Measurements from ENCODE around the gene INPP5F. TPM values are rescaled to one million over a fixed set of nuclear protein-coding genes. Genes with fewer than 3 reads are reported as not detected.
"Not testable (repeated sequence)": the region's sequence is repeated elsewhere in the genome, so short reads cannot be mapped to it uniquely, and the experiment has no call there.

The INPP5F gene
- polyA plus RNA-seq, 1 experiment = 22.3 TPM

DNA sequence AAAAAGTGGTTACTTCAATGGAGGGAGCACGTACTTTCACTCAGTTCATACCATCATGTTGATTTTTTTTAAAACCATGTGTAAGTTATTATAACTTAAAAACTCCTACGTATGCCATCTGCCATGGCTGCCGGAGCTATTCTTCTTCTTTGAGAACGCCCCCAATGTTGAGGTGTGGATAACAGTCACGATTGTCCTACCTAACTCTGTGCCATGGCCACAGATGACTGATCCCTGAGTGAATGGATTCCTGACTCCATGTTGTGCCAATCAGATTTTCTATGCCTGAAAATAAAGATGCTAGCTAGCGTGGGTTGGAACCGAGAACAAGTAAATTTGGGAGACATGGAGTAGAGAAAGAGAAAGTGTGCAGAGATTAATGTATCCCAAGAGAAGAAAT, 141.5 kb downstream of the INPP5F start:
- ChIA-PET POLR2A (interaction anchor here (0.5 kb wide), 1 partner anchor 50 kb away, joined by 5 read pairs; no protein-coding TSS in a partner anchor), CTCF (interaction anchor here (1.1 to 1.7 kb wide), 2 partner anchors 8 to 117 kb away, joined by 7 to 26 read pairs; no protein-coding TSS in a partner anchor)
- no peak for DNase-seq (ENCODE audit: low read depth, low spot score)
- Histone ChIP-seq H3K4me3 (ENCODE audit: low read depth, low read length) (no peak overlapping the region), H3K27me3 (ENCODE audit: control insufficient read depth, insufficient read depth, low read length) (no peaks in the 10 kb centered on the region), H3K27ac (ENCODE audit: low read depth, low read length) (no peak overlapping the region), H3K9me3 (ENCODE audit: control insufficient read depth, insufficient read depth, low read length) (no peaks in the 10 kb centered on the region)
- TF ChIP-seq, protein P1, sequence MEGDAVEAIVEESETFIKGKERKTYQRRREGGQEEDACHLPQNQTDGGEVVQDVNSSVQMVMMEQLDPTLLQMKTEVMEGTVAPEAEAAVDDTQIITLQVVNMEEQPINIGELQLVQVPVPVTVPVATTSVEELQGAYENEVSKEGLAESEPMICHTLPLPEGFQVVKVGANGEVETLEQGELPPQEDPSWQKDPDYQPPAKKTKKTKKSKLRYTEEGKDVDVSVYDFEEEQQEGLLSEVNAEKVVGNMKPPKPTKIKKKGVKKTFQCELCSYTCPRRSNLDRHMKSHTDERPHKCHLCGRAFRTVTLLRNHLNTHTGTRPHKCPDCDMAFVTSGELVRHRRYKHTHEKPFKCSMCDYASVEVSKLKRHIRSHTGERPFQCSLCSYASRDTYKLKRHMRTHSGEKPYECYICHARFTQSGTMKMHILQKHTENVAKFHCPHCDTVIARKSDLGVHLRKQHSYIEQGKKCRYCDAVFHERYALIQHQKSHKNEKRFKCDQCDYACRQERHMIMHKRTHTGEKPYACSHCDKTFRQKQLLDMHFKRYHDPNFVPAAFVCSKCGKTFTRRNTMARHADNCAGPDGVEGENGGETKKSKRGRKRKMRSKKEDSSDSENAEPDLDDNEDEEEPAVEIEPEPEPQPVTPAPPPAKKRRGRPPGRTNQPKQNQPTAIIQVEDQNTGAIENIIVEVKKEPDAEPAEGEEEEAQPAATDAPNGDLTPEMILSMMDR (IDR thresholded peaks at IDR 0.05; ENCODE audit: low read depth, low read length) = no peak

DNA sequence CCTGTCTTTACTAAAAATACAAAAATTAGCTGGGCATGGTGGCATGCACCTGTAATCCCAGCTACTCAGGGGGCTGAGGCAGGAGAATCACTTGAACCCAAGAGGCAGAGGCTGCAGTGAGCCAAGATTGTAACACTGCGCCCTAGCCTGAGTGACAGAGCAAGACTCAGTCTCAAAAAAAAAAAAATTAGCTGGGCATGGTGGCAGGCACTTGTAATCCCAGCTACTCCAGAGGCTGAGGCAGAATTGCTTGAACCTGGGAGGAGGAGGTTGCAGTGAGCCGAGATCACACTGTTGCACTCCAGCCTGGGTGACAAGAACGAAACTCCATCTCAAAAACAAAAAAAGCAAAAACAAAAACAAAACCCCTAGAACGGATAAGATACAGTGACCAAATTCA, 143.5 kb downstream of the INPP5F start:
- CTCF ChIA-PET = interaction anchor here (3.2 to 5.8 kb wide), 2 partner anchors 9 to 118 kb away, joined by 23 to 63 read pairs; no protein-coding TSS in a partner anchor
- POLR2A ChIA-PET = interaction anchor here (0.6 kb wide), 1 partner anchor 51 kb away, joined by 3 read pairs; no protein-coding TSS in a partner anchor
- H3K9me3 ChIP-seq (ENCODE audit: control insufficient read depth, insufficient read depth, low read length); DNase-seq (ENCODE audit: low read depth, low spot score); H3K4me3 ChIP-seq (ENCODE audit: low read depth, low read length); H3K27ac ChIP-seq (ENCODE audit: low read depth, low read length); H3K27me3 ChIP-seq (ENCODE audit: control insufficient read depth, insufficient read depth, low read length): not testable (repeated sequence)

DNA sequence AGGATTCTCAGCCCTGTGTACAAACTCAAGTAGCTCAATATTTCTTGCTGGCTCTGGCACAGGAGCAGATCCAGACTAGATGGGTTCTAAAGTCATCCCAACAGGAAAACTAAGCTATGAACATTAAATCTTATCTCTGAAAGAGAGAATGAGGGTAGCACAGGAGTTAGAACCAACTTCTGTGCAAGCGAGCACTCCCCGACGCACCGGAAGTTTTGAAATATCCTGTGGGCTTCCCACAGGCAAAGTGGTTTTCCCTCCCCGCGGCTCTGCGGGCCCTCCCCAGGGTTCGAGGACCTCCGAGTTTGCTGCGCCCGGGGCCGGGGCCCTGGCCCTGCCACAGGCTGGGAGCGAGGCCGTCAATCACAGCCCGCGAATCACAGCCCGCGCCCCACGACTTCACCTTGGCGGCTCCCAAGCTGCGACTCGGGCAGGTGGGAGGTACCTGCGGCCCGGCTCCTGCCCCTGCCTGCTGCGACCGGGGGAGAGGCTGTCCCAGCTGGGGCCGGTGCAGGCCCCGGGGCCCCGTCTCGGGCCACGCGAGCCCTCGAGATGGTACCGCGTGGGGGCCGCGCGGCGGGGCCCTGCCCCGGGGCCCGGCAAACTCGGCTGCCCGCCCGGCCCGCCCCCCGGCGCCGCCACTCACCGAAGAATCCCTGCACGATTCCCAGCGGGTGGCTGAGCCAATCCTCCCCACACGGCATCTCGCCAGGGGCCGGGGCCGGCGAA, 146.2 kb downstream of the INPP5F start:
- CTCF ChIA-PET = interaction anchor here (0.6 to 5.8 kb wide), 4 partner anchors 11 to 451 kb away, joined by 3 to 63 read pairs (median 16); no protein-coding TSS in a partner anchor
- H3K9me3 ChIP-seq (ENCODE audit: control insufficient read depth, insufficient read depth, low read length) = no peaks in the 10 kb centered on the region
- peak overlapping the region; percentile 74 for H3K4me3 ChIP-seq (ENCODE audit: low read depth, low read length)
- no peak for DNase-seq (ENCODE audit: low read depth, low spot score)
- no peaks in the 10 kb centered on the region for H3K27me3 ChIP-seq (ENCODE audit: control insufficient read depth, insufficient read depth, low read length)
- POLR2A ChIA-PET = interaction anchor here (0.6 to 1.3 kb wide), 3 partner anchors 20 to 189 kb away, joined by 3 to 7 read pairs (median 4); partner anchors contain the start of gene SEC23IP
- TF ChIP-seq, protein P1 (IDR thresholded peaks at IDR 0.05; ENCODE audit: low read depth, low read length) = no peak
- no peak overlapping the region for H3K27ac ChIP-seq (ENCODE audit: low read depth, low read length)

DNA sequence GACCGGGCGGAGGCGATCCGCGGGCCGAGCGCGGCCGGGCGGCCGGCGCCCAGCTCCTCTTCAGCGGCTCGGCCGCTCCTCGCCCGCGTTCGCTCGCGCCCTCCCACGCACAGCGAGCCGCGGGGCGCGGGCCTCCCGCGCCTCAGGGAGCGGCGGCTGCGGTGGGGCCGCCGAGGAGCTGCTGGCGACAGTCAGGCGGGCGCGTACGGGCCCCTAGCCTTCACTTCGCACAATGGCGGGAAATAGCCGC, 146.7 kb downstream of the INPP5F start, which contains the start of gene MCMBP:
TSS of gene MCMBP (minus strand) at position 234 of the 250 bp plus-strand sequence. CDS start 259 bp downstream, outside the sequence.
- Histone ChIP-seq H3K4me3 (ENCODE audit: low read depth, low read length) (peak within 1 kb of the TSS; percentile 74), H3K9me3 (ENCODE audit: control insufficient read depth, insufficient read depth, low read length) (no peaks in the 10 kb centered on the region), H3K27ac (ENCODE audit: low read depth, low read length) (peak within 1 kb of the TSS; percentile 66), H3K27me3 (ENCODE audit: control insufficient read depth, insufficient read depth, low read length) (no peaks in the 10 kb centered on the region)
- ChIA-PET CTCF (interaction anchor here (0.6 to 5.8 kb wide), 3 partner anchors 12 to 451 kb away, joined by 3 to 63 read pairs (median 8); no protein-coding TSS in a partner anchor), POLR2A (interaction anchor here (0.6 to 1.6 kb wide), 5 partner anchors 11 to 222 kb away, joined by 3 to 9 read pairs (median 7); partner anchors contain the start of genes BAG3 and SEC23IP)
- TF ChIP-seq, protein P1 (IDR thresholded peaks at IDR 0.05; ENCODE audit: low read depth, low read length) = no peak
- no peak for DNase-seq (ENCODE audit: low read depth, low spot score)

DNA sequence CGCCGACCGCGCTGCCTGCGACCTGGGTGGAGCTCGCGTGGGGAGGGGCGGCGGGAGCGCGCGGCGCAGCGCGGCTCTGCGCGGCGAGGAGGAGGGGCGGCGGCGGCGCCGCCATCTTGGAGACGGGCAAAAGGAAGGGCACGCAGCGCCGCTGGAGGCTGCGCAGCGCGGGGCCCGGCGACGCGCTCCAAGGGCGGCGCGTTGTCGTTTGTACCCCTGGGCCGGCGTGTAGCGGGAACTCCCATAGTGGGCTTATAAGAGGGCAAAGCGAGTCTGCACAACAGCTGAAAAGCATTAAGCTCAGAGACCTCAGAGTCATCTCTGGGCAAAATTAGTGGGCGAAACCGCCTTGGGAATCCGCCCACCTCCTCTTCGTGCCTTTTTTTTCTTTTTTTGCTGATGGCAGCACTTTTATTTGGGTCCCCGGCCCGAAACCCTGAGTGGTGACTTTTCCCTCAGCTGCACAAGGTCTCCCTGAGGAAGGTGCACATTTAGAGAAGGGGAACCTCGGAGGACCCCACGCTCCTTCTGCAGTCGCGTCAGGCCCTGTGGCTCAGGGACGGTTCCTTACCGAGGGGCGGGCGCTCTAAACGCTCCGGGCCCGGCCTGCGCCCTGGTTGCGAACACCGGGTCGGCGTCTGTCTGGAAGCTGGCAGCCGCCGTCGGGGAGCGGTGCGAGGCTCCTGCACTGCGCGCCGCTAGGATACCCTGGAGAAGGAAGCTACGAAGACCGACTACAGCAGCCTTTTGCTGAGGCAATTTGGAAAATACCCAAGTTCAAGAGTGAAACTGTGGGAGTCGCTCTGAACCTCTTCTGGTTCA, 147.2 kb downstream of the INPP5F start:
- ChIA-PET POLR2A (interaction anchor here (0.6 to 1.6 kb wide), 8 partner anchors 10 to 331 kb away, joined by 3 to 9 read pairs (median 4); partner anchors contain the start of genes BAG3, INPP5F, RGS10 and SEC23IP), CTCF (interaction anchor here (0.6 to 5.8 kb wide), 5 partner anchors 13 to 1138 kb away, joined by 3 to 63 read pairs (median 3); no protein-coding TSS in a partner anchor)
- Histone ChIP-seq H3K27ac (ENCODE audit: low read depth, low read length) (peak overlapping the region; percentile 66), H3K4me3 (ENCODE audit: low read depth, low read length) (peak overlapping the region; percentile 74), H3K27me3 (ENCODE audit: control insufficient read depth, insufficient read depth, low read length) (no peaks in the 10 kb centered on the region), H3K9me3 (ENCODE audit: control insufficient read depth, insufficient read depth, low read length) (no peaks in the 10 kb centered on the region)
- DNase-seq (ENCODE audit: low read depth, low spot score) = peak; percentile 29
- TF ChIP-seq, protein P1 (IDR thresholded peaks at IDR 0.05; ENCODE audit: low read depth, low read length) = no peak

All from AG04450 (cell line).